Measurements from ENCODE around the gene GMCL2. TPM values are rescaled to one million over a fixed set of nuclear protein-coding genes. Genes with fewer than 3 reads are reported as not detected.
"Not testable (repeated sequence)": the region's sequence is repeated elsewhere in the genome, so short reads cannot be mapped to it uniquely, and the experiment has no call there.

The GMCL2 gene
- total RNA-seq, 1 donor from 2014 or later = not detected

DNA sequence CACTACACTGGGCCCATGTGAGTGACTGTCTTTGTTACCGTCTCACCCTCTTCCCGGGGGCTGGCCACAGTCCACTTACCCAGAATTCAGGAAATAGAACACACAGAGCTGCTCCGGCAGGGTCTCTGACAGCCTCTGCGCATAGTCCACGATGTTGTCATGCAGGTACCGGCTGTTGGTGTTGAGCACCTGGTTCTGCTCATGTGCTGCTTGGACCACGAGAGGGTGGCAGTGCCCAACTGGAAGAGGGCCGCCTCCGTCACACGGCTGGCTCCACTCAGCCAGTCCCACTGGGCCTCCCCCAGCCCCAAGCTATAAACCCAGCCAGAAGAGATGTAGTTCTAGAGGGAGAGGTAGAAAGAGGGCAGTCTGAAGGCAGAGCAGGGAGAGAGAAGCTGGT, 42.7 kb upstream of the GMCL2 start:
- DNase-seq (ENCODE audit: low read depth) = no peak
- no peak for FAIRE-seq
- peaks cover 9% of the 10 kb centered on the region for H3K36me3 ChIP-seq (ENCODE audit: control insufficient read depth, insufficient read depth, low read length)
- H3K4me3 ChIP-seq (ENCODE audit: low read depth, low read length) = no peak overlapping the region
- no peaks in the 10 kb centered on the region for H3K27me3 ChIP-seq (ENCODE audit: control insufficient read depth, insufficient read depth, low read length)
- TF ChIP-seq, protein P1, sequence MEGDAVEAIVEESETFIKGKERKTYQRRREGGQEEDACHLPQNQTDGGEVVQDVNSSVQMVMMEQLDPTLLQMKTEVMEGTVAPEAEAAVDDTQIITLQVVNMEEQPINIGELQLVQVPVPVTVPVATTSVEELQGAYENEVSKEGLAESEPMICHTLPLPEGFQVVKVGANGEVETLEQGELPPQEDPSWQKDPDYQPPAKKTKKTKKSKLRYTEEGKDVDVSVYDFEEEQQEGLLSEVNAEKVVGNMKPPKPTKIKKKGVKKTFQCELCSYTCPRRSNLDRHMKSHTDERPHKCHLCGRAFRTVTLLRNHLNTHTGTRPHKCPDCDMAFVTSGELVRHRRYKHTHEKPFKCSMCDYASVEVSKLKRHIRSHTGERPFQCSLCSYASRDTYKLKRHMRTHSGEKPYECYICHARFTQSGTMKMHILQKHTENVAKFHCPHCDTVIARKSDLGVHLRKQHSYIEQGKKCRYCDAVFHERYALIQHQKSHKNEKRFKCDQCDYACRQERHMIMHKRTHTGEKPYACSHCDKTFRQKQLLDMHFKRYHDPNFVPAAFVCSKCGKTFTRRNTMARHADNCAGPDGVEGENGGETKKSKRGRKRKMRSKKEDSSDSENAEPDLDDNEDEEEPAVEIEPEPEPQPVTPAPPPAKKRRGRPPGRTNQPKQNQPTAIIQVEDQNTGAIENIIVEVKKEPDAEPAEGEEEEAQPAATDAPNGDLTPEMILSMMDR (IDR thresholded peaks at IDR 0.05; ENCODE audit: insufficient read depth, low read length, severe bottlenecking) = no peak

DNA sequence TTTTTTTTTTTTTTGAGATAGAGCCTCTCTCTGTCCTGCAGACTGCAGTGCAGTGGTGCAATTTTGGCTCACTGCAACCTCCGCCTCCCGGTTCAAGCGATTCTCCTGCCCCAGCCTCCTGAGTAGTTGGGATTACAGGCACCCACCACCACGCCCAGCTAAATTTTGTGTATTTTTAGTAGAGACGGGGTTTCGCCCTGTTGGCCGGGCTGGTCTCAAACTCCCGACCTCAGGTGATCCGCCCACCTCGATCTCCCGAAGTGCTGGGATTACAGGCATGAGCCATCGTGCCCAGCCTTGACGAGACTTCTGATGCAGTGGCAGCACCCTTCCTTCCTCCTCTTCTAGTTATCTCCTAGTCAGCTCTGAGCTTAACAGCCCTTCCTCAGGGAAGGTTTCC, 41.9 kb upstream of the GMCL2 start:
- DNase-seq (ENCODE audit: low read depth); FAIRE-seq; H3K36me3 ChIP-seq (ENCODE audit: control insufficient read depth, insufficient read depth, low read length); H3K27me3 ChIP-seq (ENCODE audit: control insufficient read depth, insufficient read depth, low read length); H3K4me3 ChIP-seq (ENCODE audit: low read depth, low read length): not testable (repeated sequence)

DNA sequence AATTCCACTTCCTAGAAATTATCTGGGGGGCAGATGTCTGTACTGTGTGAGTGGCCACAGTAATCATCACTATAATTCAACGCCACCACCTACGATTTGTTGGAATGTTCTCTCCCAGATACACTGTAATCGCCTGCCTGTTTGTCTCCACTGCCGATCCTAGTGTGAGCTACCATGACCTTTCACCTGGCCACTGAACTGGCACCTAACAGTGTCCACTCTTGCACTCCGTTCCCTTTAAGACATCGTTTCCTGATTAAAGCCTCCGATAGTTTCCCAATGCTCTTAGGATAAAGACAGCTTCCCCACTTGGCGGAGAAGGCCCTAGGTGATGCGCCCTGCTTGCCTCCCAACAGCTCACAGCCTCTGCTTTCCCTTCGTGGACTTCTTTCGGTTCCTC, 41.4 kb upstream of the GMCL2 start:
- H3K4me3 ChIP-seq (ENCODE audit: low read depth, low read length) = no peak overlapping the region
- no peak for DNase-seq (ENCODE audit: low read depth)
- TF ChIP-seq, protein P1 (IDR thresholded peaks at IDR 0.05; ENCODE audit: insufficient read depth, low read length, severe bottlenecking) = no peak
- no peak for FAIRE-seq
- no peaks in the 10 kb centered on the region for H3K27me3 ChIP-seq (ENCODE audit: control insufficient read depth, insufficient read depth, low read length)
- H3K36me3 ChIP-seq (ENCODE audit: control insufficient read depth, insufficient read depth, low read length) = peaks cover 9% of the 10 kb centered on the region

DNA sequence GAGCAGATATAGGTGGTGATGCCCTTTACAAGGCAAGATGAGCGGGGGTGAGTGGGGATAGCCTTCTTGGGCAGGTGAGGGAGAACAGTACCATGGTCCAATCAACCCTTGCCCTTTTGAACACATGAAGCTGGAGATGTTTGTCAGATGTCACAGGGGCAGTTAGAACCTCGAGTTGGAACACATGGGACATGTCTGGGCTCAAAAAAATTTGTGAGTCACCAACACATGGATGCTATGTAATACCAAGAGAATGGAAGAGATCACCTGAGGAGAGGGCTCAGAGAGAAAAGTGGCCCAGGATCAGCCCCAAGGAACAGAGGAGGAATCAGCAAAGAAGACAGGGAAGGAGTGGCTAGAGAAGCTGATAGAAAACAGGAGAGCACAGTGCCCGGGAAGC, 40.8 kb upstream of the GMCL2 start:
- TF ChIP-seq, protein P1 (IDR thresholded peaks at IDR 0.05; ENCODE audit: insufficient read depth, low read length, severe bottlenecking) = no peak
- no peaks in the 10 kb centered on the region for H3K27me3 ChIP-seq (ENCODE audit: control insufficient read depth, insufficient read depth, low read length)
- FAIRE-seq = no peak
- no peak overlapping the region for H3K4me3 ChIP-seq (ENCODE audit: low read depth, low read length)
- H3K36me3 ChIP-seq (ENCODE audit: control insufficient read depth, insufficient read depth, low read length) = peaks cover 9% of the 10 kb centered on the region
- peak; percentile 79 for DNase-seq (ENCODE audit: low read depth)

DNA sequence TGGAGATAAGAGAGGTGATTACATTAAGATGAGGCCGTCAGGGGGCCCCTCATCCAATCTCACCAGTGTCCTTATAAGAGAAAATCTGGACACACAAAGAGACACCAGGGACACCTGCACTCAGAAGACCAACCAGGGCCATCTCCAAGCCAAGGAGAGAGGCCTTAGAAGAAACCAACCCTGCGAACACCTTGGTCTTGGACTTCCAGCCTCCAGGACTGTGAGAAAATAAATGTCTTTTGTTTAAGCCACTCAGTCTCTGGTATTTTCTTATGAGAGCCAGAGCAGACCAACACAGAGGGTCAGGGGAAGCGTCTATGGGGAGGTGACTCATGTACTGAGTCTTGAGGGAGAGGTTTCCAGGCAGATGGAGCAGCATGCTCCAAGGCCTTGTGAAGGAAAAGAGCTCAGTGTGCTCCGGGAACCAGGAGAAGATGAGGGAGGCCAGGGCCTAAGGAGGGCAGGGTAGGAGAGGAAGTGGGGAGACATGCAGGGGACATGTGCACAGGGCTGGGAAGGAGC, 40.0 kb upstream of the GMCL2 start:
- Histone ChIP-seq H3K27me3 (ENCODE audit: control insufficient read depth, insufficient read depth, low read length) (no peaks in the 10 kb centered on the region), H3K36me3 (ENCODE audit: control insufficient read depth, insufficient read depth, low read length) (peaks cover 9% of the 10 kb centered on the region), H3K4me3 (ENCODE audit: low read depth, low read length) (no peak overlapping the region)
- no peak for FAIRE-seq
- DNase-seq (ENCODE audit: low read depth) = no peak
- TF ChIP-seq, protein P1 (IDR thresholded peaks at IDR 0.05; ENCODE audit: insufficient read depth, low read length, severe bottlenecking) = no peak

DNA sequence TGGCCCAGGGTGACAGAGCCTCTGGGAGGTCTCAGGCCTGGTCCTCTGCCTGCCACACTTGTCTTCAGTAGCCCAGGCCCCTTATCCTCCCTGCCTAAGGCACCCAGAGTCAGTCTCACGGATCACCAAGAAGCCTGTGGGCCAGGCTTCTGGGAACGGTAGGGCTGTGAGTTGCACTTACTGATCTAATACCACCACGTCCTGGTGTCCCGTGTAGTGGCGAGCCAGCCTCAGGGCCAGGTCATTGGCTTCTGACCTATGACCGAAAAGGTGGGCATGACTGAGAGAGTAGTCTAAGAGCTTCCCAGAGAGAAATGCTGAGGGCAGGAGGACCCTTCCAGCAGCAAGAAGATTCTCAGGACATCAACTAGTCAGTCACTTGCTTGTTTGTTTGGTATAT, 38.0 kb upstream of the GMCL2 start:
- Histone ChIP-seq H3K36me3 (ENCODE audit: control insufficient read depth, insufficient read depth, low read length) (peaks cover 7% of the 10 kb centered on the region), H3K4me3 (ENCODE audit: low read depth, low read length) (no peak overlapping the region), H3K27me3 (ENCODE audit: control insufficient read depth, insufficient read depth, low read length) (no peaks in the 10 kb centered on the region)
- TF ChIP-seq, protein P1 (IDR thresholded peaks at IDR 0.05; ENCODE audit: insufficient read depth, low read length, severe bottlenecking) = no peak
- DNase-seq (ENCODE audit: low read depth) (no peak), FAIRE-seq (no peak)
